ENCODE measurements around the gene CHRNB4. TPM values are rescaled to one million over a fixed set of nuclear protein-coding genes. Genes with fewer than 3 reads are reported as not detected.

CHRNB4 gene
- total and polyA plus RNA-seq, 2 donors (not counting 1 experiment from before 2014, with no cell fraction given): not detected

DNA sequence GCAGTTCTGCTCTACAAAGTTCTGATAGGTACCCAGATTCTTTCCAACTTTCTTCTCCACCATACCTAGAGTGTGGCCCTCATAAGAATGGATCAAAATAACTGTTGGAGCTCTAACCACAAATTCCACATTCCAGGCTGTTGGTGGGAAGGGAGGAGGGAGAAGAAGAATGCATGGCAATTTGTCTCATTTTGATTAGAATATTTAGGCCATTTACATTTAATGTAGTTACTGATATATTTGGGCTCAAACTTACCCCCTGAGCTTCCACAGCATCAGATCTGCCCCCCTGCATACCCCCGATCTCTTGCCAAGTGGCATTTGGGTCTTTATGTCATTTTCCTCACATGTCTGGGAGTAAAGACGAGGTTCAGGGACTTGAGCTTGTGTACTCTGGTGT, 7.7 kb downstream of the CHRNB4 start:
- H4K20me1 ChIP-seq (ENCODE audit: control insufficient read depth, extremely low read depth, insufficient read depth, low read length): no peaks in the 10 kb centered on the region
- no peaks in the 10 kb centered on the region for H3K79me2 ChIP-seq (ENCODE audit: control insufficient read depth, insufficient read depth, low read length)
- TF ChIP-seq EZH2 (IDR thresholded peaks at IDR 0.05; ENCODE audit: low read length, missing control alignments) (no peak), CTCF (conservative IDR thresholded peaks at IDR 0.05 in 1 of 2, IDR thresholded peaks at IDR 0.05 in 1 of 2; ENCODE audit: low read depth in 1 of 2, low read length in 2 of 2) (no peak)
- no peaks in the 10 kb centered on the region for H3K27me3 ChIP-seq (ENCODE audit: control insufficient read depth, insufficient read depth, low read length)
- no peak overlapping the region for H2AFZ ChIP-seq (ENCODE audit: low read length)
- H3K9ac ChIP-seq (ENCODE audit: insufficient read depth, low read length): no peak overlapping the region
- DNase-seq (ENCODE audit: low read depth in 2 of 2): no peak
- no peaks in the 10 kb centered on the region for H3K9me3 ChIP-seq (ENCODE audit: control insufficient read depth, insufficient read depth, low read depth, low read length)
- no peak overlapping the region for H3K4me3 ChIP-seq (replicated peaks in 1 of 4; ENCODE audit: control extremely low read depth in 1 of 4, insufficient read depth in 1 of 4, low read depth in 3 of 4, low read length in 4 of 4)
- H3K36me3 ChIP-seq (ENCODE audit: control insufficient read depth, insufficient read depth, low read length): no peaks in the 10 kb centered on the region
- H3K4me1 ChIP-seq (ENCODE audit: control insufficient read depth, extremely low read depth, insufficient read depth, low read length): no peaks in the 10 kb centered on the region
- no peak overlapping the region for H3K4me2 ChIP-seq (ENCODE audit: extremely low read depth, insufficient read depth, low read length)
- no peak overlapping the region for H3K27ac ChIP-seq (ENCODE audit: insufficient read depth, low read length)

- no peak for TF ChIP-seq CTCF (conservative IDR thresholded peaks at IDR 0.05 in 1 of 2, IDR thresholded peaks at IDR 0.05 in 1 of 2; ENCODE audit: low read depth in 1 of 2, low read length in 2 of 2)
- TF ChIP-seq EZH2 (IDR thresholded peaks at IDR 0.05; ENCODE audit: low read length, missing control alignments): no peak
- no peaks in the 10 kb centered on the region for H3K9me3 ChIP-seq (ENCODE audit: control insufficient read depth, insufficient read depth, low read depth, low read length)
- no peaks in the 10 kb centered on the region for H3K36me3 ChIP-seq (ENCODE audit: control insufficient read depth, insufficient read depth, low read length)
- no peaks in the 10 kb centered on the region for H3K4me1 ChIP-seq (ENCODE audit: control insufficient read depth, extremely low read depth, insufficient read depth, low read length)
- H3K27me3 ChIP-seq (ENCODE audit: control insufficient read depth, insufficient read depth, low read length): peaks cover 2% of the 10 kb centered on the region
- H4K20me1 ChIP-seq (ENCODE audit: control insufficient read depth, extremely low read depth, insufficient read depth, low read length): no peaks in the 10 kb centered on the region
- no peak overlapping the region for H3K27ac ChIP-seq (ENCODE audit: insufficient read depth, low read length)
- H3K4me3 ChIP-seq (replicated peaks in 1 of 4; ENCODE audit: control extremely low read depth in 1 of 4, insufficient read depth in 1 of 4, low read depth in 3 of 4, low read length in 4 of 4): no peak overlapping the region
- DNase-seq (ENCODE audit: low read depth in 2 of 2): no peak
- no peaks in the 10 kb centered on the region for H3K79me2 ChIP-seq (ENCODE audit: control insufficient read depth, insufficient read depth, low read length)
- no peak overlapping the region for H3K9ac ChIP-seq (ENCODE audit: insufficient read depth, low read length)
- H2AFZ ChIP-seq (ENCODE audit: low read length): no peak overlapping the region
- H3K4me2 ChIP-seq (ENCODE audit: extremely low read depth, insufficient read depth, low read length): no peak overlapping the region
Observed at GRCh38 chr15:78630886-78631633, 9.9 kb downstream of the CHRNB4 start.

- Histone ChIP-seq H3K4me1 (ENCODE audit: control insufficient read depth, extremely low read depth, insufficient read depth, low read length) (no peaks in the 10 kb centered on the region), H3K27me3 (ENCODE audit: control insufficient read depth, insufficient read depth, low read length) (peaks cover 2% of the 10 kb centered on the region), H3K4me2 (ENCODE audit: extremely low read depth, insufficient read depth, low read length) (no peak overlapping the region), H3K36me3 (ENCODE audit: control insufficient read depth, insufficient read depth, low read length) (no peaks in the 10 kb centered on the region), H3K9me3 (ENCODE audit: control insufficient read depth, insufficient read depth, low read depth, low read length) (no peaks in the 10 kb centered on the region), H2AFZ (ENCODE audit: low read length) (no peak overlapping the region), H3K27ac (ENCODE audit: insufficient read depth, low read length) (no peak overlapping the region), H4K20me1 (ENCODE audit: control insufficient read depth, extremely low read depth, insufficient read depth, low read length) (no peaks in the 10 kb centered on the region), H3K9ac (ENCODE audit: insufficient read depth, low read length) (no peak overlapping the region), H3K4me3 (replicated peaks in 1 of 4; ENCODE audit: control extremely low read depth in 1 of 4, insufficient read depth in 1 of 4, low read depth in 3 of 4, low read length in 4 of 4) (no peak overlapping the region), H3K79me2 (ENCODE audit: control insufficient read depth, insufficient read depth, low read length) (no peaks in the 10 kb centered on the region)
- TF ChIP-seq CTCF (conservative IDR thresholded peaks at IDR 0.05 in 1 of 2, IDR thresholded peaks at IDR 0.05 in 1 of 2; ENCODE audit: low read depth in 1 of 2, low read length in 2 of 2) (no peak), EZH2 (IDR thresholded peaks at IDR 0.05; ENCODE audit: low read length, missing control alignments) (no peak)
- DNase-seq (ENCODE audit: low read depth in 2 of 2): no peak
Observed at GRCh38 chr15:78629716-78630065, 11.3 kb downstream of the CHRNB4 start.

All from fibroblast of lung (primary cell).